Measurements from ENCODE around the gene MIX23.

The MIX23 gene

GRCh38 chr3:122353215-122353614 is 29.8 kb downstream of the MIX23 start:
- Histone ChIP-seq H3K9ac (ENCODE audit: low read depth, low read length, poor library complexity) (no peak overlapping the region), H2BK15ac (ENCODE audit: low read length) (no peak overlapping the region), H3K9me3 (replicated peaks in 1 of 2; ENCODE audit: control insufficient read depth in 2 of 2, insufficient read depth in 1 of 2, low read depth in 1 of 2, low read length in 2 of 2) (no peaks in the 10 kb centered on the region), H3K18ac (ENCODE audit: low read length) (no peak overlapping the region), H3K4me1 (ENCODE audit: control insufficient read depth in 2 of 2, insufficient read depth in 1 of 2, low read depth in 1 of 2, low read length in 2 of 2) (no peaks in the 10 kb centered on the region), H2AK5ac (ENCODE audit: low read depth, low read length) (no peak overlapping the region), H2BK120ac (ENCODE audit: low read depth, low read length) (no peak overlapping the region), H3K4me2 (ENCODE audit: insufficient read depth, low read length, poor library complexity, severe bottlenecking) (no peak overlapping the region), H3K79me1 (ENCODE audit: low read depth, low read length) (no peaks in the 10 kb centered on the region), H3K27ac (replicated peaks; ENCODE audit: low read length) (no peak overlapping the region), H3K36me3 (replicated peaks in 1 of 2; ENCODE audit: control insufficient read depth in 2 of 2, insufficient read depth in 2 of 2, low read length in 2 of 2) (peaks cover 0 to 6% of the 10 kb centered on the region in 2 donors), H3K23ac (ENCODE audit: low read depth, low read length, poor library complexity) (no peak overlapping the region), H4K8ac (ENCODE audit: low read depth, low read length) (no peak overlapping the region), H2BK5ac (ENCODE audit: low read length) (no peak overlapping the region), H3K14ac (ENCODE audit: low read length) (no peak overlapping the region), H2BK12ac (ENCODE audit: low read length) (no peak overlapping the region), H3K27me3 (ENCODE audit: control insufficient read depth in 3 of 3, insufficient read depth in 3 of 3, low read depth in 1 of 3, low read length in 3 of 3) (no peaks in the 10 kb centered on the region), H2AFZ (ENCODE audit: low read length) (no peak overlapping the region), H4K91ac (ENCODE audit: low read depth, low read length, poor library complexity) (no peak overlapping the region), H3K4me3 (ENCODE audit: low read length in 2 of 2) (no peak overlapping the region), H3K4ac (ENCODE audit: low read length) (no peak overlapping the region)
- WGBS, 2 donors (ENCODE audit: extremely low coverage in 2 of 2, insufficient read length in 2 of 2, insufficient replicate concordance in 1 of 2) = no CpG with 5 or more reads among the region's 2 CpGs
- no peak for DNase-seq (ENCODE audit: low spot score)

GRCh38 chr3:122351612-122352011 is 31.4 kb downstream of the MIX23 start:
- no peak overlapping the region for H4K8ac ChIP-seq (ENCODE audit: low read depth, low read length)
- H3K27ac ChIP-seq (replicated peaks; ENCODE audit: low read length) = no peak overlapping the region
- no peaks in the 10 kb centered on the region for H3K79me1 ChIP-seq (ENCODE audit: low read depth, low read length)
- no peak overlapping the region for H2BK120ac ChIP-seq (ENCODE audit: low read depth, low read length)
- no peak overlapping the region for H4K91ac ChIP-seq (ENCODE audit: low read depth, low read length, poor library complexity)
- H2AK5ac ChIP-seq (ENCODE audit: low read depth, low read length) = no peak overlapping the region
- no peak overlapping the region for H3K4me3 ChIP-seq (ENCODE audit: low read length in 2 of 2)
- no peak for DNase-seq (ENCODE audit: low spot score)
- H2AFZ ChIP-seq (ENCODE audit: low read length) = no peak overlapping the region
- H2BK5ac ChIP-seq (ENCODE audit: low read length) = no peak overlapping the region
- no peak overlapping the region for H2BK15ac ChIP-seq (ENCODE audit: low read length)
- H3K18ac ChIP-seq (ENCODE audit: low read length) = no peak overlapping the region
- H3K9me3 ChIP-seq (replicated peaks in 1 of 2; ENCODE audit: control insufficient read depth in 2 of 2, insufficient read depth in 1 of 2, low read depth in 1 of 2, low read length in 2 of 2) = peaks cover 0 to 4% of the 10 kb centered on the region in 2 donors
- peaks cover 0 to 2% of the 10 kb centered on the region in 2 donors for H3K36me3 ChIP-seq (replicated peaks in 1 of 2; ENCODE audit: control insufficient read depth in 2 of 2, insufficient read depth in 2 of 2, low read length in 2 of 2)
- WGBS, 2 donors (ENCODE audit: extremely low coverage in 2 of 2, insufficient read length in 2 of 2, insufficient replicate concordance in 1 of 2) = no CpG with 5 or more reads among the region's 4 CpGs
- no peak overlapping the region for H3K4me2 ChIP-seq (ENCODE audit: insufficient read depth, low read length, poor library complexity, severe bottlenecking)
- H2BK12ac ChIP-seq (ENCODE audit: low read length) = no peak overlapping the region
- H3K14ac ChIP-seq (ENCODE audit: low read length) = no peak overlapping the region
- no peak overlapping the region for H3K9ac ChIP-seq (ENCODE audit: low read depth, low read length, poor library complexity)
- no peak overlapping the region for H3K4ac ChIP-seq (ENCODE audit: low read length)
- H3K27me3 ChIP-seq (ENCODE audit: control insufficient read depth in 3 of 3, insufficient read depth in 3 of 3, low read depth in 1 of 3, low read length in 3 of 3) = no peaks in the 10 kb centered on the region
- H3K4me1 ChIP-seq (ENCODE audit: control insufficient read depth in 2 of 2, insufficient read depth in 1 of 2, low read depth in 1 of 2, low read length in 2 of 2) = no peaks in the 10 kb centered on the region
- H3K23ac ChIP-seq (ENCODE audit: low read depth, low read length, poor library complexity) = no peak overlapping the region

GRCh38 chr3:122350814-122351418 is 32.1 kb downstream of the MIX23 start:
- Histone ChIP-seq H2AFZ (ENCODE audit: low read length) (no peak overlapping the region), H3K4me3 (ENCODE audit: low read length in 2 of 2) (no peak overlapping the region), H2BK12ac (ENCODE audit: low read length) (no peak overlapping the region), H2BK120ac (ENCODE audit: low read depth, low read length) (no peak overlapping the region), H3K9me3 (replicated peaks in 1 of 2; ENCODE audit: control insufficient read depth in 2 of 2, insufficient read depth in 1 of 2, low read depth in 1 of 2, low read length in 2 of 2) (peaks cover 0 to 4% of the 10 kb centered on the region in 2 donors), H3K27me3 (ENCODE audit: control insufficient read depth in 3 of 3, insufficient read depth in 3 of 3, low read depth in 1 of 3, low read length in 3 of 3) (no peaks in the 10 kb centered on the region), H3K27ac (replicated peaks; ENCODE audit: low read length) (no peak overlapping the region), H2BK5ac (ENCODE audit: low read length) (no peak overlapping the region), H4K91ac (ENCODE audit: low read depth, low read length, poor library complexity) (no peak overlapping the region), H3K4me2 (ENCODE audit: insufficient read depth, low read length, poor library complexity, severe bottlenecking) (no peak overlapping the region), H3K9ac (ENCODE audit: low read depth, low read length, poor library complexity) (no peak overlapping the region), H3K18ac (ENCODE audit: low read length) (no peak overlapping the region), H4K8ac (ENCODE audit: low read depth, low read length) (no peak overlapping the region), H3K79me1 (ENCODE audit: low read depth, low read length) (no peaks in the 10 kb centered on the region), H3K14ac (ENCODE audit: low read length) (no peak overlapping the region), H2AK5ac (ENCODE audit: low read depth, low read length) (no peak overlapping the region), H3K36me3 (replicated peaks in 1 of 2; ENCODE audit: control insufficient read depth in 2 of 2, insufficient read depth in 2 of 2, low read length in 2 of 2) (peaks cover 0 to 2% of the 10 kb centered on the region in 2 donors), H2BK15ac (ENCODE audit: low read length) (no peak overlapping the region), H3K4me1 (ENCODE audit: control insufficient read depth in 2 of 2, insufficient read depth in 1 of 2, low read depth in 1 of 2, low read length in 2 of 2) (no peaks in the 10 kb centered on the region), H3K23ac (ENCODE audit: low read depth, low read length, poor library complexity) (no peak overlapping the region), H3K4ac (ENCODE audit: low read length) (no peak overlapping the region)
- no peak for DNase-seq (ENCODE audit: low spot score)
- no CpG with 5 or more reads among the region's 5 CpGs for WGBS, 2 donors (ENCODE audit: extremely low coverage in 2 of 2, insufficient read length in 2 of 2, insufficient replicate concordance in 1 of 2)

GRCh38 chr3:122349171-122349570 is 33.9 kb downstream of the MIX23 start:
- no peak overlapping the region for H3K4me3 ChIP-seq (ENCODE audit: low read length in 2 of 2)
- no peak overlapping the region for H2BK5ac ChIP-seq (ENCODE audit: low read length)
- H2BK120ac ChIP-seq (ENCODE audit: low read depth, low read length) = no peak overlapping the region

More at GRCh38 chr3:122349171-122349570, 33.9 kb downstream of the MIX23 start:
- H3K9me3 ChIP-seq (replicated peaks in 1 of 2; ENCODE audit: control insufficient read depth in 2 of 2, insufficient read depth in 1 of 2, low read depth in 1 of 2, low read length in 2 of 2) = peaks cover 0 to 4% of the 10 kb centered on the region in 2 donors
- no peak overlapping the region for H4K8ac ChIP-seq (ENCODE audit: low read depth, low read length)
- H3K27me3 ChIP-seq (ENCODE audit: control insufficient read depth in 3 of 3, insufficient read depth in 3 of 3, low read depth in 1 of 3, low read length in 3 of 3) = no peaks in the 10 kb centered on the region
- WGBS, 2 donors (ENCODE audit: extremely low coverage in 2 of 2, insufficient read length in 2 of 2, insufficient replicate concordance in 1 of 2) = no CpG with 5 or more reads among the region's 1 CpG
- DNase-seq (ENCODE audit: low spot score) = no peak
- H2AK5ac ChIP-seq (ENCODE audit: low read depth, low read length) = no peak overlapping the region
- H3K9ac ChIP-seq (ENCODE audit: low read depth, low read length, poor library complexity) = no peak overlapping the region
- H3K36me3 ChIP-seq (replicated peaks in 1 of 2; ENCODE audit: control insufficient read depth in 2 of 2, insufficient read depth in 2 of 2, low read length in 2 of 2) = peaks cover 0 to 2% of the 10 kb centered on the region in 2 donors
- no peak overlapping the region for H3K14ac ChIP-seq (ENCODE audit: low read length)
- H3K23ac ChIP-seq (ENCODE audit: low read depth, low read length, poor library complexity) = no peak overlapping the region
- no peak overlapping the region for H3K27ac ChIP-seq (replicated peaks; ENCODE audit: low read length)
- no peak overlapping the region for H3K18ac ChIP-seq (ENCODE audit: low read length)
- H3K4me1 ChIP-seq (ENCODE audit: control insufficient read depth in 2 of 2, insufficient read depth in 1 of 2, low read depth in 1 of 2, low read length in 2 of 2) = no peaks in the 10 kb centered on the region
- H3K79me1 ChIP-seq (ENCODE audit: low read depth, low read length) = no peaks in the 10 kb centered on the region
- no peak overlapping the region for H3K4ac ChIP-seq (ENCODE audit: low read length)
- H4K91ac ChIP-seq (ENCODE audit: low read depth, low read length, poor library complexity) = no peak overlapping the region
- no peak overlapping the region for H2AFZ ChIP-seq (ENCODE audit: low read length)
- no peak overlapping the region for H2BK15ac ChIP-seq (ENCODE audit: low read length)
- no peak overlapping the region for H2BK12ac ChIP-seq (ENCODE audit: low read length)
- no peak overlapping the region for H3K4me2 ChIP-seq (ENCODE audit: insufficient read depth, low read length, poor library complexity, severe bottlenecking)
